SH-SY5Y (cell line): Measurements from ENCODE around the gene ZBTB7C.

Experiments used
- GATA2 ChIP-seq: IDR thresholded peaks from 2 replicates; pipeline ENCODE4 v1.6.1; 2011; ENCODE audit warnings: mild to moderate bottlenecking, low read depth, low read length
- GATA3 ChIP-seq: IDR thresholded peaks from 2 replicates; pipeline ENCODE4 v1.6.1; 2011; ENCODE audit warnings: low read depth, mild to moderate bottlenecking, low read length, moderate library complexity

Gene ZBTB7C

GRCh38 chr18:48068916-48069445 lies 340.2 kb downstream of the ZBTB7C start:
- TF ChIP-seq GATA2: no peak
- no peak for TF ChIP-seq GATA3

- peak; percentile 95 for TF ChIP-seq GATA2
- TF ChIP-seq GATA3: peak; percentile 77
These were observed 342.9 kb downstream of the ZBTB7C start for GRCh38 chr18:48066225-48066652.

- TF ChIP-seq GATA2: no peak
- no peak for TF ChIP-seq GATA3
These were observed 343.6 kb downstream of the ZBTB7C start for GRCh38 chr18:48065601-48065995.

- TF ChIP-seq GATA3: no peak
- no peak for TF ChIP-seq GATA2
These were observed 344.1 kb downstream of the ZBTB7C start for GRCh38 chr18:48064978-48065600.

- TF ChIP-seq GATA2 (no peak), GATA3 (no peak)
These were observed 347.2 kb downstream of the ZBTB7C start for GRCh38 chr18:48061781-48062570.

- no peak for TF ChIP-seq GATA3
- TF ChIP-seq GATA2: no peak
These were observed 348.2 kb downstream of the ZBTB7C start for GRCh38 chr18:48060970-48061369.

GRCh38 chr18:48060346-48060745 lies 348.8 kb downstream of the ZBTB7C start:
- TF ChIP-seq GATA3 (no peak), GATA2 (no peak)

- no peak for TF ChIP-seq GATA3
- no peak for TF ChIP-seq GATA2
These were observed 349.6 kb downstream of the ZBTB7C start for GRCh38 chr18:48059455-48060010.

GRCh38 chr18:48058486-48058885 lies 350.7 kb downstream of the ZBTB7C start:
- TF ChIP-seq GATA2 (no peak), GATA3 (no peak)

GRCh38 chr18:48057018-48057417 lies 352.2 kb downstream of the ZBTB7C start:
- TF ChIP-seq GATA3 (no peak), GATA2 (no peak)

GRCh38 chr18:48055351-48055750 lies 353.8 kb downstream of the ZBTB7C start:
- TF ChIP-seq GATA2 (no peak), GATA3 (no peak)

GRCh38 chr18:48053881-48054816 lies 355.0 kb downstream of the ZBTB7C start:
- TF ChIP-seq GATA3 (no peak), GATA2 (peak; percentile 53)

GRCh38 chr18:48052842-48053241 lies 356.3 kb downstream of the ZBTB7C start:
- no peak for TF ChIP-seq GATA2
- TF ChIP-seq GATA3: no peak

- TF ChIP-seq GATA3: no peak
- no peak for TF ChIP-seq GATA2
These were observed 357.0 kb downstream of the ZBTB7C start for GRCh38 chr18:48051945-48052840.
